Sigmoid colon (tissue), 4 donors: ENCODE results near the gene DHPS.

Source experiments
- CTCF ChIP-seq, 4 experiments: fragments of 450-650 bp in 3 of 4; fragments of 200-600 bp in 1 of 4; IDR thresholded peaks; one replicate each; pipeline ENCODE4 v1.5.1; 2016 to 2019; ENCODE audit warnings: antibody characterized with exemption in 4 of 4, mild to moderate bottlenecking in 3 of 4, moderate library complexity in 2 of 4
- POLR2A ChIP-seq, 2 donors: fragments of 450-650 bp; IDR thresholded peaks; one replicate each; pipeline ENCODE4 v1.6.1; 2016; ENCODE audit warnings: antibody characterized with exemption in 2 of 2, mild to moderate bottlenecking in 2 of 2, moderate library complexity in 2 of 2
- POLR2AphosphoS5 ChIP-seq, 4 donors: sonication (generic); formaldehyde crosslinking; IDR thresholded peaks; one replicate each; pipeline ENCODE4 v1.6.1; 2017; ENCODE audit warnings: antibody characterized with exemption in 4 of 4

- TF ChIP-seq CTCF (IDR thresholded peaks at IDR 0.05) (no peak), POLR2AphosphoS5 (IDR thresholded peaks at IDR 0.05) (no peak), POLR2A (IDR thresholded peaks at IDR 0.05) (no peak)
These were observed 29.5 kb downstream of the DHPS start for GRCh38 chr19:12652219-12652618.
